Retina (tissue), 1 donor: ENCODE data around the gene MRLN.

Experiments used
- DNase-seq: peaks from one replicate; pipeline ENCODE4 v3.0.0-alpha.2; 2016

MRLN gene

DNA sequence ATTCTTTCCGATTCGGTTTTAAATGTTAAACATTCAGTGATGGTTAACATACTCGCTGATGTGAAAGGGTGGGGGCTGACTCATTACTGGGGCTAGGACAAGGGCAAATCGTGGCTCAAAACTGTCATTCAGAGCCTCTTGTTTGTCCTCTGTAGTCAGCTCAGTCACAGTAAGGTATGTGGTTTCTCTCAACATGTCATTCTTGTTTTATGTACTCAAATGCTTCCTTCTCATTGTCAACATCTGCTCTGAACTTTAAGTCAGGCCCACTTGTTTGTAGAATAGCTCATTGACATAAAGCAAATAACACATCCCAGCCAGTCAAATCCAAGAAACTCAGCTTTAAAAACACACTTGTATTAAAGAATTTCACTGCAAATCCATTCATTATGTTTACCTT, 50.9 kb downstream of the MRLN start:
- DNase-seq = no peak

DNA sequence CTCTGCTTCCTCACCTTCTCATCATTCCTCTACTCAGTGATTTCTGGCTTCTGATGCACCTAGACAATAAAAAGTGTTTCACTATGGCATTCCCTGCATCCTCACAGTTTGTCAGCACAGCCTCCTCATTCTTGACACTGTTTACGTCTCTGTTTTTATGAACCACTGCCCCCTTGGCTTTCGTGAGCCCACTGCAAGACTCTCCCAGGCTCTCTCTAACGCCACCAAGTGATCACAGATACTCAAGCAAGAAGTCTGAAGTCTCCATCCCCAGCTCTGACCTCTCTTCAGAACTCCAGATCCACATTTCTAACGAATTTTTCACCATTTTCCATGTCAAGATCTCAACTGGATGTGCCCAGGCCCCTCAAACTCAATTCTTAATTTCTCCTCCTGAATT, 52.5 kb downstream of the MRLN start:
- DNase-seq = peak; percentile 13

DNA sequence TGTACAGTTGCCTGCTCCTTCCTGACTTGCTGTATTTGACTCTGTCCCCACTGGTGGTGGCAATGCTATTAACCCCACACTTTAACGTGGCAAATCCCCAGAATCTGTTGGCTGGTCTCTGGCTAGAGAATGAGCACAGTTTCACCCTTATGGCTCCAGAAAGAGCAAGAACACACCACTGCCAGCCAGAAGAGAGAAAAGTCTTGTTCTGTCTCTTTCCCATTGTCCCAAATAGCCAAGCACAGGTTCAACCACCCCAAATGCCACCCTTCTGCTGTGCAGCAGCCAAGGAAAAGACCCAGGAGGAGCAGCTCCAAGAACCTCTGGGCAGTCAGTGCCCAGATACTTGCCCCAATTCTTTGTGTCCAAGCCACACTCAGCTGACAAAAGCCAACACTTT, 54.9 kb downstream of the MRLN start:
- DNase-seq = no peak

DNA sequence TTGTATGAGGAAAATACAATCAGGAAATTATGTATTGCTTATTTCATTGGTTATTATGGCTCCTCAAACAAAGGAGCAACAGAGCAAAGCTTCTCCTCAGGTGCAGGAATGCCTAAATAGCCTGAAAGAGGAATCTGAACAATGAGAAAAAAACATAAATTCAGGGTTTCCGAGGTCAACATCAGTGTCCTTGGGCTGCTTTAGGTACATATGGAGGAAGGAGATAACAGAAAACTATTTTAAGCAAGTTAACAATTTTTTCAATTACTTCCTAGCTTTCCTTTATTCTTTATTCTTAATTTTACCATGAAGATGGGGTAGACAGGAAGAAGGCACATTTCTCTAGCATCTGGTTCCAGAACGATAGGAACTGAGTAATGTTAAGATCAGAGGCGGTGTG, 57.6 kb downstream of the MRLN start:
- no peak for DNase-seq

DNA sequence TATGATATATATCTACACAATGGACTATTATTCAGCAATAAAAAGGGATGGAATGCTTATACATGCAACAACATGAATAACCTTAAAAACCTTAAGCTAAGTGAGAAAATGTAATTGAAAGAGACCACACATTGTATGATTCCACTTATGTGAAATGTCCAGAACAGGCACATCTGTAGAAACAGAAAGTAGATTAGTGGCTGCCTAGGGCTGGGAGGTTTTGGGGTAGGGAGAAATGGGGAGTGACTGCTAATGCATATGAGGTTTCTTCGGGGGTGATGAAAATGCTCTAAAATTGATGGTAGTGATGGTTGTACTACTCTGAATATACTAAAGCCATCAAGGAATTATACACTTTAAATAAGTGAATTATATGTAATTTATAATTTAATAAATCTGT, 58.3 kb downstream of the MRLN start:
- no peak for DNase-seq

DNA sequence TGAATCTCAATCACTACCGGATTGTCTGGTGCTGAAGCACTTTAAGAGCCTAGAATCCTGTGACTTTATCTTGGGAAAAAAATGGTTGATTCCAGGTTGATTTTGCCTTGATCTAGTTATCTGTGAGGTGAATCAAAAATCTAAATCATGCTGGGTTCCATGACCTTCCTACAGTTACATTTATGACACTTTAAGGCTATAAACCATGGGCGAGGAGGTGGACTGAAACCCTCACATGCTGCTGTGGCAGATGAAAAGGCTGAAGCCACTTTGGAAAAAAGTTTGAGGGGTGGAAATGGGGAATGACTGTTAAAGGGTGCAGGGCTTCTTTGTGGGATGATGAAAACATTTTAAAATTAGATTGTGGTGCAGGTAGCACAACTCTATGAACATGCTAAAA, 61.1 kb downstream of the MRLN start:
- no peak for DNase-seq

DNA sequence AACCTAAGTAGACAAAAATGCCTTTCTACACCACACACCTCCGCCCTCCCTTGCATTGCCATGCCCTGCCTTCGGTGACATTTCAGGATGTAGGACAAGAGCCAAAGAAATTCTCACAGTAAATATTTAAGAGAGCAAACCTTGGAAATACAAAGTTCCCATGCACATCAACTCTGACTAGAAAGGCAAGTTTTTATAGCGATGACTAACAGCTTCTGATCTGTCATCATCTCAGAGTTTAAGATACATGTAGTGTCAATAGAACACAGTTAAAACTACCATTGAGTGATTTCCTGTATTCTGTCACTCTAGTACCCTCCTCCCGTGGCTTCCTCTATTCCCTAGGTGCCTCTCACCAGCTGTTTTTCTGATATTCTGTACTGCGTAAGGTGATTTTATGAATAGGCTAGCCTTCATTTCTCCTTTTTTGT, 64.3 kb downstream of the MRLN start:
- DNase-seq = no peak

DNA sequence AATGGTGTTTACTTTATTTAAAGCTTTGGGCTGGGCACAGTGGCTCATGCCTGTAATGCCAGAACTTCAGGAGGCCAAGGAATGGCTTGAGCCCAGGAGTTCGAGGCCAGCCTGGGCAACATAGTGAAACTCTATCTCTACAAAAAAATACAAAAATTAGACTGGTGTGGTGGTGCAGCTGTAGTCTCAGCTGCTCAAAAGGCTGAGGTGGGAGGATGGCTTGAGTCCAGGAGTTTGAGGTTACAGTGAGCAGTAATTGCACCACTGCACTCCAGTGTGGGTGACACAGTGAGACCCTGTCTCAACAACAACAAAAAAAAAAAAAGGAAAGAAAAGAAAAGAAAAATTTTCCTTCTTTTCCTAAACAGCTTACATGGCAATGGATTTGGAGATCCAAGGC, 65.6 kb downstream of the MRLN start:
- DNase-seq = no peak
